Hepatocyte (in vitro differentiated cells): ENCODE data around the gene SETD1A. TPM values are rescaled to one million over a fixed set of nuclear protein-coding genes. Genes with fewer than 3 reads are reported as not detected.

Experiments
- DNase-seq: peaks from one replicate; pipeline ENCODE4 v3.0.0-alpha.2; 2016; ENCODE audit warnings: low spot score
- H2AFZ ChIP-seq: fragments of 200-600 bp; sonication (generic); 2 replicates; pipeline ENCODE4 v1.6.0; 2016; ENCODE audit warnings: antibody characterized with exemption, mild to moderate bottlenecking
- H3K27ac ChIP-seq: fragments of 200-600 bp; sonication (generic); 2 replicates; pipeline ENCODE4 v1.5.1; 2016; ENCODE audit warnings: mild to moderate bottlenecking
- H3K27me3 ChIP-seq: fragments of 200-600 bp; sonication (generic); 2 replicates; pipeline ENCODE4 v1.6.1; 2016
- H3K36me3 ChIP-seq: fragments of 200-600 bp; sonication (generic); replicated peaks from 2 replicates; pipeline ENCODE4 v1.5.1; 2016; ENCODE audit warnings: low read depth; ENCODE audit not compliant: insufficient read depth
- H3K4me1 ChIP-seq: fragments of 200-600 bp; sonication (generic); 2 replicates; pipeline ENCODE4 v1.5.1; 2016; ENCODE audit warnings: mild to moderate bottlenecking, moderate library complexity; ENCODE audit not compliant: insufficient read depth
- H3K4me2 ChIP-seq: fragments of 200-600 bp; sonication (generic); 2 replicates; pipeline ENCODE4 v1.6.0; 2016
- H3K4me3 ChIP-seq: fragments of 200-600 bp; sonication (generic); 2 replicates; pipeline ENCODE4 v1.5.1; 2016; ENCODE audit warnings: mild to moderate bottlenecking
- H3K79me2 ChIP-seq: fragments of 200-600 bp; sonication (generic); 2 replicates; pipeline ENCODE4 v1.6.0; 2017; ENCODE audit warnings: mild to moderate bottlenecking
- H3K9me2 ChIP-seq: fragments of 200-600 bp; sonication (generic); replicated peaks from 2 replicates; pipeline ENCODE4 v1.6.0; 2017; ENCODE audit warnings: mild to moderate bottlenecking; ENCODE audit not compliant: insufficient read depth
- H3K9me3 ChIP-seq: fragments of 200-600 bp; sonication (generic); 2 replicates; pipeline ENCODE4 v1.5.1; 2016; ENCODE audit warnings: low read depth, mild to moderate bottlenecking
- H4K20me1 ChIP-seq: fragments of 200-600 bp; sonication (generic); 2 replicates; pipeline ENCODE4 v1.6.0; 2016; ENCODE audit warnings: mild to moderate bottlenecking; ENCODE audit not compliant: insufficient read depth, poor library complexity, severe bottlenecking
- EZH2 ChIP-seq: fragments of 200-600 bp; sonication (generic); IDR thresholded peaks from 2 replicates; pipeline ENCODE4 v1.6.1; 2016; ENCODE audit warnings: antibody characterized with exemption, mild to moderate bottlenecking, borderline replicate concordance
- EZH2phosphoT487 ChIP-seq: fragments of 200-600 bp; sonication (generic); IDR thresholded peaks from one replicate; pipeline ENCODE4 v1.6.1; 2018; ENCODE audit warnings: antibody characterized with exemption, mild to moderate bottlenecking, low read depth, moderate library complexity; ENCODE audit not compliant: unreplicated experiment, severe bottlenecking
- WGBS: methylation state at CpG from one replicate; pipeline ENCODE4 v1.1.6; 2016; ENCODE audit warnings: low lambda C conversion rate; ENCODE audit errors: missing lambda C conversion rate; 5-methylcytosine and 5-hydroxymethylcytosine counted together
- polyA plus RNA-seq: library from polyadenylated mRNA; unstranded; fragments of >200 nt; fragmentation: Nextera tagmentation; extraction: Ambion mirVana; gene quantifications from 2 replicates; pipeline ENCODE4 v1.2.1, GENCODE V29; 2016
- total RNA-seq: library from RNA; depleted of rRNA; stranded (reverse); fragments of >200 nt; gene quantifications from 2 replicates; pipeline ENCODE4 v1.2.3, GENCODE V29; 2014
- TF ChIP-seq, protein P1 (sequence below): fragments of 200-600 bp; sonication (generic); IDR thresholded peaks from 2 replicates; pipeline ENCODE4 v1.5.1; 2016; ENCODE audit warnings: antibody characterized with exemption, mild to moderate bottlenecking; ENCODE audit not compliant: poor library complexity

SETD1A gene
- total and polyA plus RNA-seq, 2 experiments from 2014 or later = 2.2 to 2.7 TPM

DNA sequence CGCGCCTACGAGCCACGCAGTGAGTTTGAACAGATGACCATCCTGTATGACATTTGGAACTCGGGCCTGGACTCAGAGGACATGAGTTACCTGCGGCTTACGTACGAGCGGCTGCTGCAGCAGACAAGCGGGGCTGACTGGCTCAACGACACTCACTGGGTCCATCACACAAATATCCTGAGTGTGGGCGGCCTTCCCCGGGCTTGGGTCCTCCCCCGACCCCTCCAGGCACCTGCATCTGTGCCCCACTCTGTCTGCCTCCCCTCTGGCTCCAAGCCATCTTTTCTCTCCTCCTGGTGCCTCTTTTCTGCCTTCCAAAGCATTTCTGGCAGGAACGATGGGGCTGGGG, 22.4 kb downstream of the SETD1A start:
- WGBS = 96% methylated on average over 10 of the region's 15 CpGs
- no peaks in the 10 kb centered on the region for H3K36me3 ChIP-seq

DNA sequence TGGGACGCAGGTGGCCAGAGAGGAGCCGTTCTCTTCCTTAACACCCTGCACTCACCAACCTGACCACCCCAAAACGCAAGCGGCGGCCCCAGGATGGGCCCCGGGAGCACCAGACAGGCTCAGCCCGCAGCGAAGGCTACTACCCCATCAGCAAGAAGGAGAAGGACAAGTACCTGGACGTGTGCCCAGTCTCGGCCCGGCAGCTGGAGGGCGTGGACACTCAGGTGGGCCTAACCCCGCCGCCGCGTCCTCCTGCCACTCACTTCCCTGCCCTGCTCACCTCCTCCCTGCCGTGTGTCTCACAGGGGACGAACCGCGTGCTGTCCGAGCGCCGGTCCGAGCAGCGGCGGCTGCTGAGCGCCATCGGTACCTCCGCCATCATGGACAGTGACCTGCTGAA, 22.9 kb downstream of the SETD1A start:
- Histone ChIP-seq H3K27me3 (no peaks in the 10 kb centered on the region), H3K27ac (no peak overlapping the region), H3K4me2 (no peak overlapping the region), H4K20me1 (no peaks in the 10 kb centered on the region), H3K36me3 (no peaks in the 10 kb centered on the region), H3K4me1 (peaks cover 3% of the 10 kb centered on the region), H3K9me3 (no peaks in the 10 kb centered on the region), H2AFZ (no peak overlapping the region), H3K4me3 (no peak overlapping the region), H3K79me2 (no peaks in the 10 kb centered on the region), H3K9me2 (no peaks in the 10 kb centered on the region)
- DNase-seq = no peak
- TF ChIP-seq EZH2phosphoT487 = no peak
- TF ChIP-seq, protein P1, sequence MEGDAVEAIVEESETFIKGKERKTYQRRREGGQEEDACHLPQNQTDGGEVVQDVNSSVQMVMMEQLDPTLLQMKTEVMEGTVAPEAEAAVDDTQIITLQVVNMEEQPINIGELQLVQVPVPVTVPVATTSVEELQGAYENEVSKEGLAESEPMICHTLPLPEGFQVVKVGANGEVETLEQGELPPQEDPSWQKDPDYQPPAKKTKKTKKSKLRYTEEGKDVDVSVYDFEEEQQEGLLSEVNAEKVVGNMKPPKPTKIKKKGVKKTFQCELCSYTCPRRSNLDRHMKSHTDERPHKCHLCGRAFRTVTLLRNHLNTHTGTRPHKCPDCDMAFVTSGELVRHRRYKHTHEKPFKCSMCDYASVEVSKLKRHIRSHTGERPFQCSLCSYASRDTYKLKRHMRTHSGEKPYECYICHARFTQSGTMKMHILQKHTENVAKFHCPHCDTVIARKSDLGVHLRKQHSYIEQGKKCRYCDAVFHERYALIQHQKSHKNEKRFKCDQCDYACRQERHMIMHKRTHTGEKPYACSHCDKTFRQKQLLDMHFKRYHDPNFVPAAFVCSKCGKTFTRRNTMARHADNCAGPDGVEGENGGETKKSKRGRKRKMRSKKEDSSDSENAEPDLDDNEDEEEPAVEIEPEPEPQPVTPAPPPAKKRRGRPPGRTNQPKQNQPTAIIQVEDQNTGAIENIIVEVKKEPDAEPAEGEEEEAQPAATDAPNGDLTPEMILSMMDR = no peak
- 98% methylated on average over 25 of the region's 29 CpGs for WGBS

More for the DNA sequence above, 22.4 kb downstream of the SETD1A start:
- DNase-seq = no peak
- Histone ChIP-seq H3K27ac (no peak overlapping the region), H3K79me2 (no peaks in the 10 kb centered on the region), H3K9me2 (no peaks in the 10 kb centered on the region), H3K4me2 (no peak overlapping the region), H3K27me3 (no peaks in the 10 kb centered on the region), H4K20me1 (no peaks in the 10 kb centered on the region), H3K4me3 (no peak overlapping the region), H3K4me1 (no peaks in the 10 kb centered on the region), H3K9me3 (no peaks in the 10 kb centered on the region), H2AFZ (no peak overlapping the region)
- TF ChIP-seq EZH2phosphoT487 = no peak
- TF ChIP-seq EZH2 = no peak
- TF ChIP-seq, protein P1 = no peak

DNA sequence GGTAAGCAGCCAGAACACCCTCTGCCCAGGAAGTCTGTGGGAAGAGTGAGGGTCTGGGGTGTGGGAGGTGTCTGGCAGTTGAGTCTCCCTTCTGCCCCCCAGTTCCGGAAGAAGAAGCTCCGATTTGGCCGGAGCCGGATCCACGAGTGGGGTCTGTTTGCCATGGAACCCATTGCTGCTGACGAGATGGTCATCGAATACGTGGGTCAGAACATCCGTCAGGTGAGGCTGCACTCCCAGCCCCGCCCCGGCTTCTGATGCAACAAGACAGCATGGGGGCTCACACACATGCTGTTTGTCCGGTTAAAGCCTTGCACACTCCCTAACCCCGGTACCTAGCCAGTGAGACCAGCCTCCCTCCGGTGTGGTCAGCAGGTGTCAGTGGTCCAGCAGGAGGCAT, 23.4 kb downstream of the SETD1A start:
- Histone ChIP-seq H3K4me3 (no peak overlapping the region), H3K4me2 (no peak overlapping the region), H3K79me2 (no peaks in the 10 kb centered on the region), H3K9me2 (no peaks in the 10 kb centered on the region), H3K36me3 (no peaks in the 10 kb centered on the region), H3K4me1 (peaks cover 6% of the 10 kb centered on the region), H3K27ac (no peak overlapping the region), H3K27me3 (no peaks in the 10 kb centered on the region), H4K20me1 (no peaks in the 10 kb centered on the region), H2AFZ (no peak overlapping the region), H3K9me3 (no peaks in the 10 kb centered on the region)
- DNase-seq = no peak
- TF ChIP-seq EZH2phosphoT487 (no peak), EZH2 (no peak)
- TF ChIP-seq, protein P1 = no peak
- 99% methylated on average over 14 of the region's 14 CpGs for WGBS
